NB4 (cell line): ENCODE measurements around the gene PLXDC1.

Experiments
- POLR2A ChIP-seq: IDR thresholded peaks from 2 replicates; pipeline ENCODE4 v1.6.1; 2011; ENCODE audit warnings: mild to moderate bottlenecking; ENCODE audit not compliant: insufficient read length; ENCODE audit errors: extremely low read depth
- TF ChIP-seq, protein P1 (sequence below): IDR thresholded peaks from one replicate; pipeline ENCODE4 v1.5.1; 2012; ENCODE audit warnings: low read depth, low read length
- TF ChIP-seq, protein P2 (sequence below): IDR thresholded peaks from 2 replicates; pipeline ENCODE4 v1.6.1; 2011; ENCODE audit warnings: low read depth, low read length

DNA sequence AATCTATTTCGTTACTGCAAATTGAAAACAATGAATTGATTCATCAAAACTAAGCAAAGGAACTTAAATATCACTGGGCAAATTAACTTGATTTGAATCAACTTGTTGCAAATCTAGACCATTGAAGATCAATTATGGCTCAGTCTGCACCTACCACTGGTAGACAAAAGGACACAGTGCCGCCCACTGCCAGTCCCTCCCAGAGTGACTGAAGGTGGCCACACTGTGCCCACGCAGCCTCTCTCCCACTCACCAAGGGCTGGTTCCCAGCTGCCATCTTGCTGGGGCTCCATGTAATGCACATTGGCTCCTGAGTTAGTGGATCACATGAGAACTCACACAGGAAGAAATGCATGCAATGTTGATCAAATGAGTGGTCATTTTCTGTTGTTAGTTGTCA, 78.1 kb downstream of the PLXDC1 start:
- TF ChIP-seq, protein P1, sequence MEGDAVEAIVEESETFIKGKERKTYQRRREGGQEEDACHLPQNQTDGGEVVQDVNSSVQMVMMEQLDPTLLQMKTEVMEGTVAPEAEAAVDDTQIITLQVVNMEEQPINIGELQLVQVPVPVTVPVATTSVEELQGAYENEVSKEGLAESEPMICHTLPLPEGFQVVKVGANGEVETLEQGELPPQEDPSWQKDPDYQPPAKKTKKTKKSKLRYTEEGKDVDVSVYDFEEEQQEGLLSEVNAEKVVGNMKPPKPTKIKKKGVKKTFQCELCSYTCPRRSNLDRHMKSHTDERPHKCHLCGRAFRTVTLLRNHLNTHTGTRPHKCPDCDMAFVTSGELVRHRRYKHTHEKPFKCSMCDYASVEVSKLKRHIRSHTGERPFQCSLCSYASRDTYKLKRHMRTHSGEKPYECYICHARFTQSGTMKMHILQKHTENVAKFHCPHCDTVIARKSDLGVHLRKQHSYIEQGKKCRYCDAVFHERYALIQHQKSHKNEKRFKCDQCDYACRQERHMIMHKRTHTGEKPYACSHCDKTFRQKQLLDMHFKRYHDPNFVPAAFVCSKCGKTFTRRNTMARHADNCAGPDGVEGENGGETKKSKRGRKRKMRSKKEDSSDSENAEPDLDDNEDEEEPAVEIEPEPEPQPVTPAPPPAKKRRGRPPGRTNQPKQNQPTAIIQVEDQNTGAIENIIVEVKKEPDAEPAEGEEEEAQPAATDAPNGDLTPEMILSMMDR: no peak
- TF ChIP-seq, protein P2, sequence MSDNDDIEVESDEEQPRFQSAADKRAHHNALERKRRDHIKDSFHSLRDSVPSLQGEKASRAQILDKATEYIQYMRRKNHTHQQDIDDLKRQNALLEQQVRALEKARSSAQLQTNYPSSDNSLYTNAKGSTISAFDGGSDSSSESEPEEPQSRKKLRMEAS: no peak
- TF ChIP-seq POLR2A: no peak
